ENCODE measurements around the gene SELENON. TPM values are rescaled to one million over a fixed set of nuclear protein-coding genes. Genes with fewer than 3 reads are reported as not detected.

SELENON gene
- total RNA-seq, 2 experiments from 2014 or later, result 13.7 to 14.4 TPM

- CTCF ChIA-PET, result interaction anchor here (0.5 to 2.0 kb wide), 8 partner anchors 10 to 693 kb away, joined by 3 to 6 read pairs (median 3); partner anchors contain the start of gene MTFR1L
- no peak overlapping the region for H3K4me3 Mint-ChIP-seq
- H3K27me3 Mint-ChIP-seq, result peaks cover 3% of the 10 kb centered on the region
- H3K27ac Mint-ChIP-seq, result peak overlapping the region; percentile 73
- no peaks in the 10 kb centered on the region for H3K9me3 Mint-ChIP-seq
- H3K36me3 Mint-ChIP-seq (ENCODE audit: low read depth), result no peaks in the 10 kb centered on the region
- peaks cover 6% of the 10 kb centered on the region for H3K4me1 Mint-ChIP-seq
- POLR2A ChIA-PET, result no interaction called here
- DNase-seq, result no peak
Measured at GRCh38 chr1:25809283-25809926, 9.4 kb downstream of the SELENON start.

DNA sequence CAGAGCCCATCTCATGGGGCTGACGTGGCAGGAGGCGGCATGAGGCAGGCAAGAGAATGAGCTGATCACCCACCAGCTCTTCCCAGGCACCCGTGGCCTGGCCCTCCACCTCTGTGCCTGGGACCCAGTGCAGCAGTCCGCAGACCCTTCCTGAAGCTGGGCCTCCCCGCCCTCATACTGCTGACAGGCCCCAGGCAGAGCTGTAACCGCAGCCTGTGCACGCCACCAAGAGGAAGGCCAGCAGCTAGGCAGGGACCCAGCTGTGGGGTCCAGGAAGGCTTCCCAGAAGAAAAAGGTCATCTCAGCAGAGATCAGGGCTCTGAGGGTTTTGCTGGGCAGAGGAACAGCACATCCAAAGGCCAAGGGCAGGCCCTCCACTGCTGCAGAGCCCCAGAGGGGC lies 9.9 kb downstream of the SELENON start:
- CTCF ChIA-PET, result interaction anchor here (0.8 to 2.0 kb wide), 7 partner anchors 12 to 291 kb away, joined by 3 to 6 read pairs (median 3); no protein-coding TSS in a partner anchor
- H3K4me3 Mint-ChIP-seq, result no peak overlapping the region
- no peaks in the 10 kb centered on the region for H3K9me3 Mint-ChIP-seq
- no peaks in the 10 kb centered on the region for H3K36me3 Mint-ChIP-seq (ENCODE audit: low read depth)
- POLR2A ChIA-PET, result no interaction called here
- DNase-seq, result no peak
- no peaks in the 10 kb centered on the region for H3K27me3 Mint-ChIP-seq
- peak overlapping the region; percentile 73 for H3K27ac Mint-ChIP-seq
- H3K4me1 Mint-ChIP-seq, result peaks cover 2% of the 10 kb centered on the region

DNA sequence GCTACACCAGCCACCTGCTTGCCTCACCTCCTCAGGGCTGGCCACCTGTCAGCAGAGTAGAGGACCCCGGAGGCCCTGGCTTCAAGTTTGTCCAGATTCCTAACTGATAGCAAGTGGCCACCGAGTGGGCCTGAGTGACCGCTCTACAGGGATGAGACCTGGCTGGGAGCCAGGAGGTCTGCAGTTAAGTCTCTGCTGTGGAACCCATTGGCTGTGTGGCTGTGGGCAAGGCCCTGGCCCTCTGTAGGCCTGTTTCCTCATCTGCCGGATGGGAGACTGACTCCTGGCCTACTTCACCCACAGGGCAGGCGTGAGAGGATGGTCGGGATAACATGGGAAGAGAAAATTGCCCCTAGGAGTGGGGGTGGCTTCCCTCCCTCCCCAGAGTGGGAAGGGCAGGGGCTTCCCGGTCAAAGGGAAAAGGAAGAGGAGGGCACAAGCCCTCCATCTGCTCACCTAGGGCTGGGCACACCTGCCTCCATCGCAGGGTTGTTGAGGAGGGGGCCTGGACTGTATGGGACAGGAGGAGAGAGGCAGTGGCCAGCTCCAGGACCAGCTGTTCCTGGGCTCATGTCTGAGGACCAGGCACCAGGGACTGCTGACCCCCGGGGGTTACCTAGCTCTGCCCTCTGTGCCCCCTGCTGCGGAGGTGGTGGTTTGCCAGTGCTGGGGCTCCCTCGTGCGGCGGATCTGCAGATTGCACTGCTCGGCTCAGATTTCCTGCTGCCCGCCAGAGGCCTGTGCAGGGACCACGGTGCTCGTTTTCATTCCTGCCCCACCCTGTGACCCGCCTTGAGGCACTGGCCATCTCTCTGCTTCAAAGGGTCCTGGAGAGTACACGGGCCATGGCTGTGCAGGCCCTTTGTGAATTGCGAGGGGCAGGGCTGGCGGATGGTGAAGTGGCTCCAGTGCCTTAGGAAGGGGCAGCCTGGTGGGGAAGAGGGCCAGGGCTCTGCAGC lies 10.6 kb downstream of the SELENON start:
- H3K27ac Mint-ChIP-seq, result no peak overlapping the region
- POLR2A ChIA-PET, result no interaction called here
- no peaks in the 10 kb centered on the region for H3K27me3 Mint-ChIP-seq

GRCh38 chr1:25811384-25812082 lies 11.5 kb downstream of the SELENON start:
- Mint-ChIP-seq H3K4me3 (no peak overlapping the region), H3K4me1 (peaks cover 5% of the 10 kb centered on the region), H3K27ac (peak overlapping the region; percentile 14), H3K36me3 (ENCODE audit: low read depth) (no peaks in the 10 kb centered on the region), H3K9me3 (no peaks in the 10 kb centered on the region), H3K27me3 (no peaks in the 10 kb centered on the region)
- DNase-seq, result no peak
- ChIA-PET POLR2A (no interaction called here), CTCF (interaction anchor here (1.0 to 2.0 kb wide), 3 partner anchors 12 to 305 kb away, joined by 3 to 6 read pairs (median 3); no protein-coding TSS in a partner anchor)

More for the DNA sequence above, 10.6 kb downstream of the SELENON start:
- peak; percentile 82 for DNase-seq
- CTCF ChIA-PET, result interaction anchor here (0.6 to 2.0 kb wide), 10 partner anchors 9 to 304 kb away, joined by 3 to 6 read pairs (median 3); partner anchors contain the start of gene MTFR1L
- Mint-ChIP-seq H3K36me3 (ENCODE audit: low read depth) (no peaks in the 10 kb centered on the region), H3K4me3 (no peak overlapping the region), H3K9me3 (no peaks in the 10 kb centered on the region), H3K4me1 (peaks cover 2% of the 10 kb centered on the region)

DNA sequence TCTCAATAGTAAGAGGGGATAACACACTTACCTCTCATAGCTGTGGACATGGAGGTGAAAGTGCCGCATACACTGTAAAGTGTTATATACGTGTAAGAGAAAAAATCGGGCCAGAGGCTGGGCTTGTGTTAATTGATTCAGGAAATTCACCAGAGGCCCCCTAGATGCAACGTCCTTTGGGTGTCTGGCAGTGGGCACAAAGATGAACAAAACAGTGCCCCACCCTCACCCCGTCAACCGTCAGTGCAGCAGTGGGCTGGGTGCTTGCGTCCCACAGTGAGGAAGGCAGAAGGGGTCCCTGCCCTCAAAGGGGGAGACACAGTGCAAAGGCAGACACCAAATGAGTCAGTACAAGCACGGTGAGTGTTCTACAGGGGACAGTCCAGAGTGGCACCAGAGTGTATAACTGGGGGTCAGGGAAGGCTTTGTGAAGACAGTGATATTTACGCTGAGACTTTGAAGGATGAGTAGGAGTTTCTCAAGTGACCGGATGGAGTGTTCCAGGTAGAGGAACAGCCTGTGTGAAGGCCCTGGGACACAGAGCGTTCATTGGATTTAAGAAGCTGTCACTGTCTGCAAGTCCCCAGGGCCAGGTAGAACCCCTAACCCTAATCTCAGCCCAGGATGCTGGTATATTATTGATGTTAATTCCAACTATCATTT lies 13.2 kb downstream of the SELENON start:
- Mint-ChIP-seq H3K27ac (no peak overlapping the region), H3K9me3 (no peaks in the 10 kb centered on the region), H3K4me3 (no peak overlapping the region), H3K4me1 (peaks cover 19% of the 10 kb centered on the region), H3K27me3 (no peaks in the 10 kb centered on the region), H3K36me3 (ENCODE audit: low read depth) (no peaks in the 10 kb centered on the region)
- ChIA-PET POLR2A (no interaction called here), CTCF (no interaction called here)
- no peak for DNase-seq

DNA sequence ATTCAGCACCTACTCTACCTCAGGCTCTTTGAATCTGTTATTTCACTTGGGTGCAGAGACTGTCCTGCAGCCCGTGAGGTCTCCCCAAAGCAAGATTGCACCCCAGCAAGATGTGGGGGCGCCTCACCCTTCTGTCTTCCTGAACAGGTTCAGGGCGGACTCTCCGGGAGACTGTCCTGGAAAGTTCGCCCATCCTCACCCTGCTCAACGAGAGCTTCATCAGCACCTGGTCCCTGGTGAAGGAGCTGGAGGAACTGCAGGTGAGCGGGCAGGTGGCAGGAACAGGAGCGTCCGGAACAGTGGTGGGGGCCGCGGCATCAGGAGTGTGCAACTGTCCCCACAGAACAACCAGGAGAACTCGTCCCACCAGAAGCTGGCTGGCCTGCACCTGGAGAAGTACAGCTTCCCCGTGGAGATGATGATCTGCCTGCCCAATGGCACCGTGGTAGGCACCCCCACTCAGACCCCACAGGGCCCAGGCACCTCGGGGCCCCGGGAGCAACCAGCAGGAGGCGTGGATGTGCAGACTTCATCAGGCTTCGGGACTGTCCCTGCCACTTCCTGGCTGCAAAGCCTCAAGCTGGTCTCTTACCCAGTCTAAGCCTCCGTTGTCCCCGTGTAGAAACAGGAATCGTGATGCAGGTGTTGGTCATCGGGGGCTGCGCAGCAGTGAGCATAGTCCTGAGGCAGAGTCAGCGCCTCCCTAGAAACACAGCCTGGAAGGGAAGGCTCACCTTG lies 13.9 kb downstream of the SELENON start:
- no peaks in the 10 kb centered on the region for H3K36me3 Mint-ChIP-seq (ENCODE audit: low read depth)
- no peak for DNase-seq
- no peaks in the 10 kb centered on the region for H3K27me3 Mint-ChIP-seq
- H3K4me3 Mint-ChIP-seq, result no peak overlapping the region
- ChIA-PET CTCF (interaction anchor here (0.6 to 0.9 kb wide), 2 partner anchors 13 to 55 kb away, joined by 3 to 4 read pairs; partner anchors contain the start of gene SELENON), POLR2A (no interaction called here)
- peaks cover 25% of the 10 kb centered on the region for H3K4me1 Mint-ChIP-seq
- H3K9me3 Mint-ChIP-seq, result no peaks in the 10 kb centered on the region
- no peak overlapping the region for H3K27ac Mint-ChIP-seq

GRCh38 chr1:25814549-25815087 lies 14.6 kb downstream of the SELENON start:
- peaks cover 31% of the 10 kb centered on the region for H3K4me1 Mint-ChIP-seq
- no peak overlapping the region for H3K4me3 Mint-ChIP-seq
- H3K27ac Mint-ChIP-seq, result peak overlapping the region; percentile 22
- ChIA-PET CTCF (interaction anchor here (0.6 to 0.9 kb wide), 2 partner anchors 14 to 55 kb away, joined by 3 to 4 read pairs; partner anchors contain the start of gene SELENON), POLR2A (no interaction called here)
- H3K27me3 Mint-ChIP-seq, result no peaks in the 10 kb centered on the region
- H3K9me3 Mint-ChIP-seq, result no peaks in the 10 kb centered on the region
- no peaks in the 10 kb centered on the region for H3K36me3 Mint-ChIP-seq (ENCODE audit: low read depth)
- no peak for DNase-seq

DNA sequence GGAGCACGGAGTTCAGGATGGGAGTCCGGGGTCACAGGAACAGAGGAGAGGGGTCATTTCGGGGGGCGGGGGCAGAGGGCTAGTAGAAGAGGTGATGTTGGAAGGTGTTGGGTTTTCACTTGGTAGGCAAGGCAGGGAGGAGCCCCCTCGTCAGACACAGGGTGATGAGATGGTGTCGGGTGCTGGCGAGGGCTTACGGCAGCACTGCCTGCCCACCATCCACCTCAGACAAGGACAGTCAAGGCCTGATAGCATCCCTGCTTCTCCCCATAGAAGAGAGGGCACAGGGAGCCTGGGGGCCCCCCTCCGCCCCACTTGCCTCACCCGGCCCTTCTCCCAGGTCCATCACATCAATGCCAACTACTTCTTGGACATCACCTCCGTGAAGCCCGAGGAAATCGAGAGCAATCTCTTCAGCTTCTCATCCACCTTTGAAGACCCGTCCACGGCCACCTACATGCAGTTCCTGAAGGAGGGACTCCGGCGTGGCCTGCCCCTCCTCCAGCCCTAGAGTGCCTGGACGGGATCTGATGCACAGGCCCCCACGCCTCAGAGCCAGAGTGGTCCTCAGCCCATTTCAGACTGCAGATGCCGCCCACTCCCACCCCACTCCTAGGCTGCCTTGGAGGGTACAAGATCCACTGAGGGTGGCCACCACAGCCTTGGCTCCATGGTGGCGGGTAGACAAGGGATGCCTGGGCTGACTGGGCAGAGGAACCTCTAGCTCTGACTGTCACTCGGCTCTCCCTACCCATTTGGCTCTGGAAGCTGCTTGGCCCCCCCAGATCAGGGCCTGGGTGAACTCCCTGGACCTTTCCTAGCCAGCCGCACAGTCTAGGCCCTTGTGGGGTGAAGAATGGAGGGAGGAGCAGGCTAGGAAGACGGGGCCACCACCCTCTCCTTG lies 15.5 kb downstream of the SELENON start:
- peak overlapping the region; percentile 43 for H3K27ac Mint-ChIP-seq
- ChIA-PET POLR2A (no interaction called here), CTCF (no interaction called here)
- no peaks in the 10 kb centered on the region for H3K36me3 Mint-ChIP-seq (ENCODE audit: low read depth)
- H3K9me3 Mint-ChIP-seq, result no peaks in the 10 kb centered on the region
- no peak overlapping the region for H3K4me3 Mint-ChIP-seq
- DNase-seq, result no peak
- peaks cover 31% of the 10 kb centered on the region for H3K4me1 Mint-ChIP-seq
- no peaks in the 10 kb centered on the region for H3K27me3 Mint-ChIP-seq

GRCh38 chr1:25816112-25816718 lies 16.2 kb downstream of the SELENON start:
- Mint-ChIP-seq H3K27ac (peak overlapping the region; percentile 43), H3K4me3 (no peak overlapping the region), H3K36me3 (ENCODE audit: low read depth) (peaks cover 6% of the 10 kb centered on the region), H3K4me1 (peaks cover 36% of the 10 kb centered on the region), H3K27me3 (no peaks in the 10 kb centered on the region), H3K9me3 (no peaks in the 10 kb centered on the region)
- POLR2A ChIA-PET, result no interaction called here
- no peak for DNase-seq
- CTCF ChIA-PET, result no interaction called here

DNA sequence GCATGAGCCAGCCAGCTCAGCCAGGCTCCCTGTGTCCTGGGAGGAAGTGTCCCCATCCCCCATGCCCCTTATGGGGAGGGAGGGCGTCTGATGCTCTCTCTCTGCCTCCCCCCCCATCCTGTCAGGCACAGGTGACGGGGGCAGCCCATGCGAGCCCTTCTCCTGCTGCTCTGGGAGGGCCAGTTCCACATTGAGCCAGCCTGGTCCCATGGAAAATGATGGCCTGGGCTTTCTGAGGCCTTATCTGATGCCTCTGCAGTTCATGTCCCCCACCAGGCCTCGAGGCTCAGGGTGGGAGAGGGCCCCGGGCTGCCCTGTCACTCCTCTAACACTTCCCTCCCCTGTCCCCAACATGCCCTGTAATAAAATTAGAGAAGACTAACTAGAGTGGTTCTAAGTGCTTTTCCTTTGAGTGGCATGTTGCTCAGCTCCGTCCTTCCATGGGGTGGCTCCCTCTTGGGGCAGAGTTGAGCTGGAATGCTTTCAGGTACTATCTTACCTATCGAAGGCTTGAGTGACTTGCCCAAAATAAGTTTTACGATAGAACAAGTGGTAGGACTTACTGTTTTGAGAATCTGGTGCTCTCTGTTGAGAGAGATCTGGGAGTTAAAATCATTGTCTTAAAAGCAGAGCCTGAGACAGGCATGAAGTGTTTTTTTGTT lies 18.0 kb downstream of the SELENON start:
- Mint-ChIP-seq H3K36me3 (ENCODE audit: low read depth) (peaks cover 7% of the 10 kb centered on the region), H3K4me1 (peaks cover 45% of the 10 kb centered on the region), H3K9me3 (no peaks in the 10 kb centered on the region), H3K27me3 (no peaks in the 10 kb centered on the region), H3K27ac (peak overlapping the region; percentile 70), H3K4me3 (peak overlapping the region; percentile 95)
- no peak for DNase-seq
- POLR2A ChIA-PET, result no interaction called here
- CTCF ChIA-PET, result no interaction called here

Measured in activated CD4-positive, alpha-beta T cell treated with anti-CD3 and anti-CD28 coated beads, Interleukin-2, amount 10 ng/mL, durations not matched to agents 7 days and 5 days (primary cell).